SU-DHL-6 (cell line): Measurements from ENCODE around the gene ATP6V1G2.

Experiments
- H2AFZ ChIP-seq: fragments of 200-600 bp; sonication (generic); 2 replicates; pipeline ENCODE4 v1.6.1; 2014; ENCODE audit warnings: low read depth, mild to moderate bottlenecking, moderate library complexity, mixed read lengths, antibody characterized with exemption, low read length; ENCODE audit not compliant: severe bottlenecking
- H3F3A ChIP-seq: fragments of 200-600 bp; shearing (Covaris generic); 2 replicates; pipeline ENCODE4 v1.6.0; 2016; ENCODE audit warnings: antibody characterized with exemption, mild to moderate bottlenecking; ENCODE audit not compliant: insufficient read depth
- H3K27ac ChIP-seq: fragments of 200-600 bp; sonication (generic); 2 replicates; pipeline ENCODE4 v1.5.1; 2016; ENCODE audit warnings: low read depth, mild to moderate bottlenecking, low read length, moderate library complexity, mixed read lengths
- H3K27me3 ChIP-seq: fragments of 200-600 bp; sonication (generic), shearing (Covaris generic); 2 replicates; pipeline ENCODE4 v1.6.0; 2014; ENCODE audit warnings: mild to moderate bottlenecking, low read length
- H3K36me3 ChIP-seq: fragments of 200-600 bp; sonication (generic); 2 replicates; pipeline ENCODE4 v1.6.1; 2014; ENCODE audit warnings: mild to moderate bottlenecking, low read length, mixed read lengths
- H3K4me2 ChIP-seq: fragments of 300-600, 200-600 bp; shearing (Covaris generic), sonication (generic); 2 replicates; pipeline ENCODE4 v1.6.0; 2014; ENCODE audit warnings: low read length, low read depth, mild to moderate bottlenecking; ENCODE audit not compliant: poor library complexity, severe bottlenecking
- H3K4me3 ChIP-seq: fragments of 200-600 bp; sonication (generic); 2 replicates; pipeline ENCODE4 v1.5.1; 2014; ENCODE audit warnings: antibody characterized with exemption, low read length, mild to moderate bottlenecking, mixed read lengths; ENCODE audit not compliant: insufficient read depth, poor library complexity, severe bottlenecking
- H3K79me2 ChIP-seq: fragments of 200-600 bp; sonication (generic); 2 replicates; pipeline ENCODE4 v1.6.1; 2014; ENCODE audit warnings: mild to moderate bottlenecking, low read length, moderate library complexity; ENCODE audit not compliant: insufficient read depth
- H3K9ac ChIP-seq: fragments of 200-600 bp; sonication (generic); 2 replicates; pipeline ENCODE4 v1.7.0; 2014; ENCODE audit warnings: mild to moderate bottlenecking, low read length
- H3K9me2 ChIP-seq: fragments of 200-600 bp; sonication (generic); replicated peaks from 2 replicates; pipeline ENCODE4 v1.6.1; 2014; ENCODE audit warnings: low read length; ENCODE audit not compliant: insufficient read depth
- H3K9me3 ChIP-seq: fragments of 200-600 bp; sonication (generic); 2 replicates; pipeline ENCODE4 v1.6.1; 2014; ENCODE audit warnings: low read length, mixed read lengths; ENCODE audit not compliant: insufficient read depth
- H4K20me1 ChIP-seq: fragments of 200-600 bp; sonication (generic); 2 replicates; pipeline ENCODE4 v1.6.1; 2014; ENCODE audit warnings: low read depth, mild to moderate bottlenecking, antibody characterized with exemption, low read length, moderate library complexity, mixed read lengths
- EZH2phosphoT487 ChIP-seq: fragments of 200-600 bp; sonication (generic), shearing (Covaris generic); conservative IDR thresholded peaks from 2 replicates; pipeline ENCODE4 v1.6.1; 2018; ENCODE audit warnings: mild to moderate bottlenecking, antibody characterized with exemption, low read length, moderate library complexity, mixed read lengths
- TF ChIP-seq, protein P1 (sequence below): fragments of 200-600 bp; sonication (generic); IDR thresholded peaks from one replicate; pipeline ENCODE4 v1.5.1; 2017; ENCODE audit warnings: antibody characterized with exemption, mild to moderate bottlenecking, low read length, moderate library complexity; ENCODE audit not compliant: insufficient read depth, poor library complexity, severe bottlenecking

The ATP6V1G2 gene

DNA sequence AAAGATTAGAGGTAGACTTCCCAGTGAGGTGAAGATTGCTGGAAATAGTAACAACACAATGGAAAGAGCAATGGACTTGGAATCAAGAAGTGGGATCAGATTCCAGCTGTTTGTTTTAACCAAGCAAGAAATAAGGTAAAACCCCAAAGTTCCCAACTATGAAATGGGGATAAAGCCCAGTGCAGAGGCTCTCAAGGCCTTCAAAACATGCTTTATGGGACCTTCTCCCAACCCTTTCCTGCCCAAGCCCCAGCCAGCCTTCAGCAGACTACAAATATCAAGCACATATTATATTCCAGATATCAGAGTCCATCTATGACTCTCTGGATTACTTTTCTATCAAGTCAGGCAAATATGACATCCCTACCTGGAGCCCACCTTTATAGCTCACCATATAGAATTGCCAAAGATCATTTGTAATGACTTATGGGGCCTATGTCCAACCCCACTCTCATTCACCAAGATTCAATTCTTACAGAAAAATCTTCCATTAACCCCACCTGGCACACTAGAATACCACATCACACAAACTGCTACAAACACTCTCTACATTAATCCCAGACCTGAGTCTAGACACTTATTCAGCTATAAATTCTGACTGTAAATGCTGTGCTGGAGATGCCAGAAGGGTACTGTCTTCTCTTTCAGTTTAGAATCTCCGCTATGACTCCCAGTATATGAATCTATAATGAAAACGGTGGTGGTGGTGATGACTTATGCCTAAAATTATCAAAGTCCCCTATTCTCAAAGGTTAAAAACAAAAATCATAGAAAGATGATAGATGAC, 10.7 kb downstream of the ATP6V1G2 start:
- Histone ChIP-seq H3K4me2 (no peak overlapping the region), H3K36me3 (peaks cover 92% of the 10 kb centered on the region), H2AFZ (no peak overlapping the region), H3K9me3 (no peaks in the 10 kb centered on the region), H3K79me2 (peaks cover 68% of the 10 kb centered on the region), H3F3A (peaks cover 56% of the 10 kb centered on the region), H3K9ac (no peak overlapping the region), H3K4me3 (no peak overlapping the region), H3K27me3 (no peaks in the 10 kb centered on the region), H3K27ac (no peak overlapping the region), H3K9me2 (no peaks in the 10 kb centered on the region), H4K20me1 (peaks cover 83% of the 10 kb centered on the region)
- no peak for TF ChIP-seq EZH2phosphoT487
- TF ChIP-seq, protein P1, sequence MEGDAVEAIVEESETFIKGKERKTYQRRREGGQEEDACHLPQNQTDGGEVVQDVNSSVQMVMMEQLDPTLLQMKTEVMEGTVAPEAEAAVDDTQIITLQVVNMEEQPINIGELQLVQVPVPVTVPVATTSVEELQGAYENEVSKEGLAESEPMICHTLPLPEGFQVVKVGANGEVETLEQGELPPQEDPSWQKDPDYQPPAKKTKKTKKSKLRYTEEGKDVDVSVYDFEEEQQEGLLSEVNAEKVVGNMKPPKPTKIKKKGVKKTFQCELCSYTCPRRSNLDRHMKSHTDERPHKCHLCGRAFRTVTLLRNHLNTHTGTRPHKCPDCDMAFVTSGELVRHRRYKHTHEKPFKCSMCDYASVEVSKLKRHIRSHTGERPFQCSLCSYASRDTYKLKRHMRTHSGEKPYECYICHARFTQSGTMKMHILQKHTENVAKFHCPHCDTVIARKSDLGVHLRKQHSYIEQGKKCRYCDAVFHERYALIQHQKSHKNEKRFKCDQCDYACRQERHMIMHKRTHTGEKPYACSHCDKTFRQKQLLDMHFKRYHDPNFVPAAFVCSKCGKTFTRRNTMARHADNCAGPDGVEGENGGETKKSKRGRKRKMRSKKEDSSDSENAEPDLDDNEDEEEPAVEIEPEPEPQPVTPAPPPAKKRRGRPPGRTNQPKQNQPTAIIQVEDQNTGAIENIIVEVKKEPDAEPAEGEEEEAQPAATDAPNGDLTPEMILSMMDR, result no peak

GRCh38 chr6:31534521-31535040, 11.8 kb downstream of the ATP6V1G2 start:
- H3K79me2 ChIP-seq, result peaks cover 56% of the 10 kb centered on the region
- H2AFZ ChIP-seq, result no peak overlapping the region
- no peaks in the 10 kb centered on the region for H3K27me3 ChIP-seq
- TF ChIP-seq EZH2phosphoT487, result no peak
- TF ChIP-seq, protein P1, result no peak
- peaks cover 72% of the 10 kb centered on the region for H4K20me1 ChIP-seq
- no peak overlapping the region for H3K4me3 ChIP-seq
- H3K36me3 ChIP-seq, result peaks cover 83% of the 10 kb centered on the region
- H3K27ac ChIP-seq, result no peak overlapping the region
- H3K9ac ChIP-seq, result no peak overlapping the region
- H3K9me2 ChIP-seq, result no peaks in the 10 kb centered on the region
- peaks cover 61% of the 10 kb centered on the region for H3F3A ChIP-seq
- H3K9me3 ChIP-seq, result no peaks in the 10 kb centered on the region
- no peak overlapping the region for H3K4me2 ChIP-seq

DNA sequence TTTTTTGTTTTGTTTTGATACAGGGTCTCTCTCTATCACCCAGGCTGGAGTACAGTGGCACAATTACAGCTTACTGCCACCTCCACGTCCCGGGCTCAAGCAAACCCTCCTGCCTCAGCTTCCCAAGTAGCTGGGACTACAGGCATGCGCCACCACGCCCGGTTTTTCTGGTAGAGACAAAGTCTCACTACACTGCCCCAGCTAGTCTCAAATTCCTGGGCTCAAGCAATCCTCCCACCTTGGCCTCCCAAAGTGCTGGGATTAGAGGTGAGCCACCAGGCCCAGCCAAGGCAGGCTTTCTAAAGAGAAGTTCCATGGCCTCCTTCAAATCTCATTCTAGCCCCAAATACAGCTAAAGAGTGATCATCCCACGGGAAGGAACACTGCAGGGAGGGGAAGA, 12.4 kb downstream of the ATP6V1G2 start:
- Histone ChIP-seq H3K79me2 (peaks cover 51% of the 10 kb centered on the region), H4K20me1 (peaks cover 66% of the 10 kb centered on the region), H3F3A (peaks cover 59% of the 10 kb centered on the region), H3K27ac (no peak overlapping the region), H3K4me3 (no peak overlapping the region), H2AFZ (no peak overlapping the region), H3K4me2 (no peak overlapping the region), H3K27me3 (no peaks in the 10 kb centered on the region), H3K9me2 (no peaks in the 10 kb centered on the region), H3K9ac (no peak overlapping the region), H3K9me3 (no peaks in the 10 kb centered on the region), H3K36me3 (peaks cover 77% of the 10 kb centered on the region)
- no peak for TF ChIP-seq EZH2phosphoT487
- TF ChIP-seq, protein P1, result no peak
